HG03432 (cell line): ENCODE data around the gene RBM15.
A peak's percentile ranks its signal among the peaks of the same experiment; 100 is the strongest.

Experiments
- ATAC-seq: cut with Tn5 transposase; IDR thresholded peaks from one replicate; pipeline ENCODE4 v1.9.1; 2021; ENCODE audit warnings: mild to moderate bottlenecking, moderate library complexity; ENCODE audit not compliant: unreplicated experiment

Gene RBM15

GRCh38 chr1:110321045-110321444, 18.1 kb upstream of the RBM15 start:
- ATAC-seq = no peak

- ATAC-seq = no peak
Measured at GRCh38 chr1:110321846-110322245, 17.3 kb upstream of the RBM15 start.

GRCh38 chr1:110324667-110325066, 14.5 kb upstream of the RBM15 start:
- ATAC-seq = no peak

- ATAC-seq = no peak
Measured at GRCh38 chr1:110326826-110327225, 12.4 kb upstream of the RBM15 start.

- no peak for ATAC-seq
Measured at GRCh38 chr1:110328274-110328673, 10.9 kb upstream of the RBM15 start.

GRCh38 chr1:110328700-110329099, 10.5 kb upstream of the RBM15 start:
- ATAC-seq = no peak

- no peak for ATAC-seq
Measured at GRCh38 chr1:110335265-110335664, 3.9 kb upstream of the RBM15 start.

GRCh38 chr1:110336300-110337039, 2.7 kb upstream of the RBM15 start:
- ATAC-seq = no peak

GRCh38 chr1:110337704-110338308, 1.4 kb upstream of the RBM15 start:
- ATAC-seq = no peak

- ATAC-seq = peak; percentile 72
Measured at GRCh38 chr1:110338309-110338885, 780 bp upstream of the RBM15 start.

GRCh38 chr1:110339407-110340206, 430 bp downstream of the RBM15 start:
- ATAC-seq = peak; percentile 2

GRCh38 chr1:110340207-110340468, 961 bp downstream of the RBM15 start:
- no peak for ATAC-seq

GRCh38 chr1:110341146-110341871, 2.1 kb downstream of the RBM15 start:
- no peak for ATAC-seq

GRCh38 chr1:110341872-110342331, 2.7 kb downstream of the RBM15 start:
- no peak for ATAC-seq

GRCh38 chr1:110343249-110343648, 4.1 kb downstream of the RBM15 start:
- ATAC-seq = no peak

GRCh38 chr1:110344152-110344551, 5.0 kb downstream of the RBM15 start:
- ATAC-seq = no peak

- no peak for ATAC-seq
Measured at GRCh38 chr1:110345480-110345879, 6.3 kb downstream of the RBM15 start.

GRCh38 chr1:110346690-110347089, 7.5 kb downstream of the RBM15 start:
- no peak for ATAC-seq

GRCh38 chr1:110347182-110347893, 8.2 kb downstream of the RBM15 start:
- no peak for ATAC-seq

- no peak for ATAC-seq
Measured at GRCh38 chr1:110348050-110348449, 8.9 kb downstream of the RBM15 start.
